Activated naive CD8-positive, alpha-beta T cell treated with anti-CD3 and anti-CD28 coated beads, Interleukin-2, amount 10 ng/mL, durations not matched to agents 7 days and 5 days (primary cell): ENCODE measurements around the gene MBTPS1. TPM values are rescaled to one million over a fixed set of nuclear protein-coding genes. Genes with fewer than 3 reads are reported as not detected.

Experiments
- total RNA-seq, 2 experiments: library from RNA; stranded (reverse); gene quantifications; one replicate each; pipeline ENCODE4 v1.2.3, GENCODE V29; 2021

Gene MBTPS1
- total RNA-seq, 2 experiments from 2014 or later: 73.2 to 85.4 TPM

Other genes with a start within 250 kb of the MBTPS1 start
- gene MLYCD, start 217.8 kb downstream of the MBTPS1 start, total RNA-seq: 1 to 10 TPM; 6.1 to 7.0 TPM
- gene OSGIN1, start 163.7 kb downstream of the MBTPS1 start, total RNA-seq: 1 to 10 TPM in 1 of 2 experiments, under 1 TPM in 1; 0.85 to 1.1 TPM
- gene NECAB2, start 148.7 kb downstream of the MBTPS1 start, total RNA-seq: not detected
- gene SLC38A8, start 74.1 kb downstream of the MBTPS1 start, total RNA-seq: not detected
- gene HSDL1, start 28.2 kb upstream of the MBTPS1 start, total RNA-seq: 10 to 100 TPM; 10.7 to 12.5 TPM
- gene DNAAF1, start 28.4 kb upstream of the MBTPS1 start, total RNA-seq: not detected
- gene TAF1C, start 70.1 kb upstream of the MBTPS1 start, total RNA-seq: 10 to 100 TPM; 69.6 to 70.8 TPM
- gene ADAD2, start 74.2 kb upstream of the MBTPS1 start, total RNA-seq: not detected
- not detected for gene KCNG4, start 123.1 kb upstream of the MBTPS1 start, total RNA-seq
- not detected for gene WFDC1, start 177.9 kb upstream of the MBTPS1 start, total RNA-seq